H9 (cell line): Measurements from ENCODE around the gene ATP2B2. TPM values are rescaled to one million over a fixed set of nuclear protein-coding genes. Genes with fewer than 3 reads are reported as not detected.

ENCODE experiments used
- DNase-seq: peaks from one replicate; pipeline ENCODE4 v3.0.0-alpha.2; 2017
- H2AFZ ChIP-seq: one replicate; pipeline ENCODE4 v1.6.1; 2013; ENCODE audit warnings: mild to moderate bottlenecking, low read length, control low read depth, moderate library complexity
- H2AK5ac ChIP-seq: 2 replicates; pipeline ENCODE4 v1.6.1; 2013; ENCODE audit warnings: low read length, control low read depth, mixed read lengths; ENCODE audit not compliant: insufficient read length
- H2BK120ac ChIP-seq: one replicate; pipeline ENCODE4 v1.6.1; 2013; ENCODE audit warnings: low read depth, mild to moderate bottlenecking, low read length, control low read depth, inconsistent platforms; ENCODE audit not compliant: poor library complexity, severe bottlenecking
- H2BK12ac ChIP-seq: 2 replicates; pipeline ENCODE4 v1.6.1; 2013; ENCODE audit warnings: low read length, control low read depth, mixed read lengths, low read depth; ENCODE audit not compliant: insufficient read length
- H2BK15ac ChIP-seq: 2 replicates; pipeline ENCODE4 v1.6.1; 2013; ENCODE audit warnings: low read depth, low read length, control low read depth
- H2BK20ac ChIP-seq: one replicate; pipeline ENCODE4 v1.6.1; 2013; ENCODE audit warnings: low read depth, mild to moderate bottlenecking, low read length, control low read depth, inconsistent platforms; ENCODE audit not compliant: poor library complexity, severe bottlenecking
- H2BK5ac ChIP-seq: 2 replicates; pipeline ENCODE4 v1.6.1; 2013; ENCODE audit warnings: low read length, control low read depth, mixed read lengths; ENCODE audit not compliant: insufficient read length
- H3K14ac ChIP-seq: 2 replicates; pipeline ENCODE4 v1.6.1; 2013; ENCODE audit warnings: low read length, control low read depth; ENCODE audit not compliant: insufficient read depth
- H3K18ac ChIP-seq: 2 replicates; pipeline ENCODE4 v1.6.1; 2013; ENCODE audit warnings: low read depth, mild to moderate bottlenecking, mixed read lengths, low read length, control low read depth; ENCODE audit not compliant: insufficient read length
- H3K23ac ChIP-seq: 2 replicates; pipeline ENCODE4 v1.6.1; 2013; ENCODE audit warnings: low read length, control low read depth, mixed read lengths, low read depth; ENCODE audit not compliant: insufficient read length
- H3K23me2 ChIP-seq: 2 replicates; pipeline ENCODE4 v1.6.1; 2013; ENCODE audit warnings: low read depth, mild to moderate bottlenecking, mixed read lengths, low read length, control low read depth; ENCODE audit not compliant: insufficient read length, poor library complexity, severe bottlenecking
- H3K27ac ChIP-seq: 2 replicates; pipeline ENCODE4 v1.5.1; 2013; ENCODE audit warnings: low read length, control low read depth, mixed read lengths, low read depth; ENCODE audit not compliant: insufficient read length
- H3K27me3 ChIP-seq: 2 replicates; pipeline ENCODE4 v1.6.1; 2013; ENCODE audit warnings: low read length, control low read depth, inconsistent platforms; ENCODE audit not compliant: insufficient read depth
- H3K4ac ChIP-seq: 2 replicates; pipeline ENCODE4 v1.6.1; 2013; ENCODE audit warnings: low read depth, mild to moderate bottlenecking, control low read depth, inconsistent platforms, low read length, moderate library complexity
- H3K4me1 ChIP-seq: 2 replicates; pipeline ENCODE4 v1.6.1; 2013; ENCODE audit warnings: low read length, control low read depth, inconsistent platforms; ENCODE audit not compliant: insufficient read depth
- H3K4me2 ChIP-seq: 2 replicates; pipeline ENCODE4 v1.6.1; 2013; ENCODE audit warnings: low read length, control low read depth, mixed read lengths; ENCODE audit not compliant: insufficient read length, insufficient read depth
- H3K56ac ChIP-seq: 2 replicates; pipeline ENCODE4 v1.6.1; 2013; ENCODE audit warnings: low read depth, mild to moderate bottlenecking, mixed read lengths, low read length, control low read depth; ENCODE audit not compliant: insufficient read length
- H3K79me1 ChIP-seq: 2 replicates; pipeline ENCODE4 v1.6.1; 2013; ENCODE audit warnings: low read depth, mild to moderate bottlenecking, moderate library complexity, low read length, control low read depth, inconsistent platforms; ENCODE audit not compliant: insufficient read depth, poor library complexity, severe bottlenecking
- H3K79me2 ChIP-seq: 2 replicates; pipeline ENCODE4 v1.6.1; 2013; ENCODE audit warnings: low read length, control low read depth, inconsistent platforms; ENCODE audit not compliant: insufficient read depth
- H3K9ac ChIP-seq: 2 replicates; pipeline ENCODE4 v1.6.1; 2013; ENCODE audit warnings: low read length, control low read depth, mixed read lengths; ENCODE audit not compliant: insufficient read length; ENCODE audit errors: extremely low read depth
- H3K9me3 ChIP-seq: one replicate; pipeline ENCODE4 v1.6.1; 2013; ENCODE audit warnings: low read depth, low read length, inconsistent platforms; ENCODE audit not compliant: control insufficient read depth
- H3T11ph ChIP-seq: one replicate; pipeline ENCODE4 v1.6.1; 2013; ENCODE audit warnings: mild to moderate bottlenecking, low read length, control low read depth, inconsistent platforms
- H4K20me1 ChIP-seq: one replicate; pipeline ENCODE4 v1.6.1; 2013; ENCODE audit not compliant: control insufficient read depth, insufficient read length, insufficient read depth
- H4K5ac ChIP-seq: 2 replicates; pipeline ENCODE4 v1.6.1; 2013; ENCODE audit warnings: low read depth, mild to moderate bottlenecking, mixed read lengths, low read length, control low read depth; ENCODE audit not compliant: insufficient read length
- H4K8ac ChIP-seq: replicated peaks from 2 replicates; pipeline ENCODE4 v1.6.1; 2013; ENCODE audit warnings: low read length, control low read depth, mixed read lengths, low read depth; ENCODE audit not compliant: insufficient read length
- H4K91ac ChIP-seq: 2 replicates; pipeline ENCODE4 v1.6.1; 2013; ENCODE audit warnings: low read depth, mild to moderate bottlenecking, moderate library complexity, mixed read lengths, low read length, control low read depth; ENCODE audit not compliant: insufficient read length
- H3K27ac Mint-ChIP-seq, 3 experiments: 2 replicates in 2 of 3; 3 replicates in 1 of 3; pipeline ENCODE4 v1.8.0; 2020 to 2021; ENCODE audit warnings: mixed read lengths in 3 of 3, mild to moderate bottlenecking in 1 of 3, moderate library complexity in 1 of 3
- H3K27me3 Mint-ChIP-seq: 2 replicates; pipeline ENCODE4 v1.8.0; 2021; ENCODE audit warnings: low read depth, mild to moderate bottlenecking, moderate library complexity, mixed read lengths
- H3K36me3 Mint-ChIP-seq, 3 experiments: 2 replicates in 2 of 3; 3 replicates in 1 of 3; pipeline ENCODE4 v1.8.0; 2020 to 2021; ENCODE audit warnings: low read depth in 3 of 3, mixed read lengths in 3 of 3; ENCODE audit not compliant: insufficient read depth in 1 of 3
- H3K4me1 Mint-ChIP-seq, 2 experiments: 2 replicates each; pipeline ENCODE4 v1.8.0; 2020; ENCODE audit warnings: mixed read lengths in 2 of 2
- H3K4me3 Mint-ChIP-seq, 2 experiments: 2 replicates in 1 of 2; 3 replicates in 1 of 2; pipeline ENCODE4 v1.8.0; 2020 to 2021; ENCODE audit warnings: mild to moderate bottlenecking in 2 of 2, mixed read lengths in 2 of 2, moderate library complexity in 1 of 2
- H3K9me3 Mint-ChIP-seq, 2 experiments: 2 replicates in 1 of 2; 3 replicates in 1 of 2; pipeline ENCODE4 v1.8.0; 2020; ENCODE audit warnings: mild to moderate bottlenecking in 2 of 2, mixed read lengths in 2 of 2, moderate library complexity in 1 of 2
- CTCF ChIP-seq: fragments of 200-600 bp; sonication (generic); conservative IDR thresholded peaks from 3 replicates; pipeline ENCODE4 v1.8.0; 2021; ENCODE audit warnings: antibody characterized with exemption, mild to moderate bottlenecking
- WGBS: extraction: QIAGEN DNeasy Blood & Tissue Kit; methylation state at CpG from one replicate; pipeline ENCODE4 v1.1.7; 2013; ENCODE audit warnings: missing lambda C conversion rate, low lambda C conversion rate, mixed read lengths; ENCODE audit not compliant: insufficient read length; ENCODE audit errors: extremely low coverage; 5-methylcytosine and 5-hydroxymethylcytosine counted together
- total RNA-seq: library from RNA; stranded (reverse); gene quantifications from 2 replicates; pipeline ENCODE4 v1.2.1, GENCODE V29; 2021

The ATP2B2 gene
- total RNA-seq, 1 experiment from 2014 or later: 0.33 TPM

GRCh38 chr3:10469441-10470119 is 35.8 kb downstream of the ATP2B2 start:
- no peaks in the 10 kb centered on the region for H3K79me2 ChIP-seq
- no peaks in the 10 kb centered on the region for H3K23me2 ChIP-seq
- H3K27me3 ChIP-seq: no peaks in the 10 kb centered on the region
- no peak overlapping the region for H3K23ac ChIP-seq
- peaks cover 17 to 25% of the 10 kb centered on the region in 2 experiments for H3K4me1 Mint-ChIP-seq
- no peak overlapping the region for H2AK5ac ChIP-seq
- no peak overlapping the region for H2AFZ ChIP-seq
- H3K27me3 Mint-ChIP-seq: peaks cover 18% of the 10 kb centered on the region
- no peak overlapping the region for H4K5ac ChIP-seq
- H4K8ac ChIP-seq: no peak overlapping the region
- H4K20me1 ChIP-seq: no peaks in the 10 kb centered on the region
- H3T11ph ChIP-seq: no peak overlapping the region
- H3K56ac ChIP-seq: no peak overlapping the region
- no peaks in the 10 kb centered on the region for H3K79me1 ChIP-seq
- H3K4me1 ChIP-seq: no peaks in the 10 kb centered on the region; the same call in 1 of the 2 replicates
- H2BK20ac ChIP-seq: no peak overlapping the region
- H2BK5ac ChIP-seq: no peak overlapping the region
- H3K4me2 ChIP-seq: no peak overlapping the region
- no peak overlapping the region for H2BK12ac ChIP-seq
- no peak overlapping the region for H3K18ac ChIP-seq
- no peak overlapping the region for H2BK15ac ChIP-seq
- no peaks in the 10 kb centered on the region for H3K9me3 ChIP-seq
- no peak overlapping the region for H3K4me3 Mint-ChIP-seq
- H3K9ac ChIP-seq: no peak overlapping the region
- H3K27ac Mint-ChIP-seq: no peak overlapping the region
- DNase-seq: no peak
- H3K36me3 Mint-ChIP-seq: no peaks in the 10 kb centered on the region
- no peak overlapping the region for H4K91ac ChIP-seq
- no peak overlapping the region for H2BK120ac ChIP-seq
- H3K4ac ChIP-seq: no peak overlapping the region
- no peak overlapping the region for H3K27ac ChIP-seq
- no peak for TF ChIP-seq CTCF
- no peaks in the 10 kb centered on the region for H3K9me3 Mint-ChIP-seq
- no peak overlapping the region for H3K14ac ChIP-seq
- WGBS: no CpG with 5 or more reads among the region's 9 CpGs
